ENCODE data around the gene EPB41L4B.

Gene EPB41L4B

DNA sequence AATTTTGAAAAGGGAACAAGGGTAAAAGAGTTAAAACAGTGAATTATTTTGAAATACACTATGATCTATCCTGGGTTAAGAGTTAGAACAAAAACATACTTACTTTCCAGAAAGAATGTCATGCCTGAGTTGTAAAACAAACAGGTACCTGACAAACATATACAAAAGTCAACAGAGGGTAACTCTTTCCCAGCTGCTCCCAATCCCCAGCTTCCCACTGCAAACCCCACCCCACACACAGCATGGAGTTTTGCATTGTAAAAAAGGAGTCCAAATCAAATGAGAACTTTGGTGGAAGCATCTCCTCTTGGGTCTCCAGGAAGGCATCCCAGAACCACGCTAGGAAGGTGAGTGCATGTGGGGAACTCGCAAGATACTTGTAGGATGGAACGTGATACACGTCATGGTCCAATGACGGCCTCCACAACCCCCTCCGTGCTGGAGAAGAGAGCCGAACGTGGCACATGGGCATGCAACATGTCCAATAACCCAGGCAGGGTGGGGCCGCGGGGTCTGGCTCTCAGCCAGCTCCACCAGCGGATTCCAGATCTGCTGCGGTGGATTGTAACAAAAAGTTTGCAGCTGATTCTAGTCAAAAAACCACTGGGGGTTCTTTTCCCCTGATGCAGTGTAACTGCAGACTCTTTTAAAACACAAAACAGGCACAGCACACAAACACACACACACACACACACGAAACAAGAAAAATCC, 55.8 kb downstream of the EPB41L4B start:
- ATAC-seq = no peak
- TF ChIP-seq TOX (CRISPR knock-in tag; IDR thresholded peaks at IDR 0.05; ENCODE audit: borderline replicate concordance) = no peak
- TF ChIP-seq SNAI2 (CRISPR knock-in tag; IDR thresholded peaks at IDR 0.05) = no peak
- no peak for TF ChIP-seq CSRNP3 (CRISPR knock-in tag; IDR thresholded peaks at IDR 0.05)
- TF ChIP-seq TSHZ2 (CRISPR knock-in tag; IDR thresholded peaks at IDR 0.05) = no peak
- no peak for TF ChIP-seq ZC3H10 (CRISPR knock-in tag; IDR thresholded peaks at IDR 0.05)
- TF ChIP-seq GLIS3 (CRISPR knock-in tag; IDR thresholded peaks at IDR 0.05) = no peak
- no peak for TF ChIP-seq CSDC2 (CRISPR knock-in tag; IDR thresholded peaks at IDR 0.05)
- TF ChIP-seq TCF4 (CRISPR knock-in tag; IDR thresholded peaks at IDR 0.05; ENCODE audit: borderline replicate concordance) = no peak
- no peak for TF ChIP-seq ZNF70 (CRISPR knock-in tag; IDR thresholded peaks at IDR 0.05)
- TF ChIP-seq, protein P1, sequence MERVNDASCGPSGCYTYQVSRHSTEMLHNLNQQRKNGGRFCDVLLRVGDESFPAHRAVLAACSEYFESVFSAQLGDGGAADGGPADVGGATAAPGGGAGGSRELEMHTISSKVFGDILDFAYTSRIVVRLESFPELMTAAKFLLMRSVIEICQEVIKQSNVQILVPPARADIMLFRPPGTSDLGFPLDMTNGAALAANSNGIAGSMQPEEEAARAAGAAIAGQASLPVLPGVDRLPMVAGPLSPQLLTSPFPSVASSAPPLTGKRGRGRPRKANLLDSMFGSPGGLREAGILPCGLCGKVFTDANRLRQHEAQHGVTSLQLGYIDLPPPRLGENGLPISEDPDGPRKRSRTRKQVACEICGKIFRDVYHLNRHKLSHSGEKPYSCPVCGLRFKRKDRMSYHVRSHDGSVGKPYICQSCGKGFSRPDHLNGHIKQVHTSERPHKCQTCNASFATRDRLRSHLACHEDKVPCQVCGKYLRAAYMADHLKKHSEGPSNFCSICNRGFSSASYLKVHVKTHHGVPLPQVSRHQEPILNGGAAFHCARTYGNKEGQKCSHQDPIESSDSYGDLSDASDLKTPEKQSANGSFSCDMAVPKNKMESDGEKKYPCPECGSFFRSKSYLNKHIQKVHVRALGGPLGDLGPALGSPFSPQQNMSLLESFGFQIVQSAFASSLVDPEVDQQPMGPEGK (CRISPR knock-in tag; IDR thresholded peaks at IDR 0.05; ENCODE audit: borderline replicate concordance) = no peak

GRCh38 chr9:109263358-109263757, 57.5 kb downstream of the EPB41L4B start:
- ATAC-seq = no peak
- TF ChIP-seq TSHZ2 (CRISPR knock-in tag; IDR thresholded peaks at IDR 0.05) (no peak), SNAI2 (CRISPR knock-in tag; IDR thresholded peaks at IDR 0.05) (no peak), ZFP3 (CRISPR knock-in tag; IDR thresholded peaks at IDR 0.05) (no peak), ZNF8 (CRISPR knock-in tag; IDR thresholded peaks at IDR 0.05) (no peak), TOX (CRISPR knock-in tag; IDR thresholded peaks at IDR 0.05; ENCODE audit: borderline replicate concordance) (no peak), ZC3H10 (CRISPR knock-in tag; IDR thresholded peaks at IDR 0.05) (no peak), ISL1 (CRISPR knock-in tag; IDR thresholded peaks at IDR 0.05) (no peak), OSR1 (CRISPR knock-in tag; IDR thresholded peaks at IDR 0.05) (no peak), ZNF70 (CRISPR knock-in tag; IDR thresholded peaks at IDR 0.05) (no peak), CREB5 (CRISPR knock-in tag; IDR thresholded peaks at IDR 0.05; ENCODE audit: low read depth) (no peak), RARB (CRISPR knock-in tag; IDR thresholded peaks at IDR 0.05) (no peak)
- TF ChIP-seq, protein P2, sequence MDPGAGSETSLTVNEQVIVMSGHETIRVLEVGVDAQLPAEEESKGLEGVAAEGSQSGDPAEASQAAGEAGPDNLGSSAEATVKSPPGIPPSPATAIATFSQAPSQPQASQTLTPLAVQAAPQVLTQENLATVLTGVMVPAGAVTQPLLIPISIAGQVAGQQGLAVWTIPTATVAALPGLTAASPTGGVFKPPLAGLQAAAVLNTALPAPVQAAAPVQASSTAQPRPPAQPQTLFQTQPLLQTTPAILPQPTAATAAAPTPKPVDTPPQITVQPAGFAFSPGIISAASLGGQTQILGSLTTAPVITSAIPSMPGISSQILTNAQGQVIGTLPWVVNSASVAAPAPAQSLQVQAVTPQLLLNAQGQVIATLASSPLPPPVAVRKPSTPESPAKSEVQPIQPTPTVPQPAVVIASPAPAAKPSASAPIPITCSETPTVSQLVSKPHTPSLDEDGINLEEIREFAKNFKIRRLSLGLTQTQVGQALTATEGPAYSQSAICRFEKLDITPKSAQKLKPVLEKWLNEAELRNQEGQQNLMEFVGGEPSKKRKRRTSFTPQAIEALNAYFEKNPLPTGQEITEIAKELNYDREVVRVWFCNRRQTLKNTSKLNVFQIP (CRISPR knock-in tag; IDR thresholded peaks at IDR 0.05; ENCODE audit: borderline replicate concordance, low read depth) = no peak
- TF ChIP-seq, protein P1 (CRISPR knock-in tag; IDR thresholded peaks at IDR 0.05; ENCODE audit: borderline replicate concordance) = no peak
